GM21786 (cell line): ENCODE results near the gene MAP3K4.

Source experiments
- ATAC-seq: cut with Tn5 transposase; IDR thresholded peaks from one replicate; pipeline ENCODE4 v1.9.1; 2021; ENCODE audit not compliant: unreplicated experiment

The MAP3K4 gene

GRCh38 chr6:160991406-160992060 lies at the start of gene MAP3K4:
Gene MAP3K4, plus strand, starts transcription at chr6:160991769. Its CDS starts 163 bp downstream, at chr6:160991932.
- ATAC-seq, result peak; percentile 66

GRCh38 chr6:160943997-160944396 lies 47.6 kb upstream of the MAP3K4 start:
- no peak for ATAC-seq

GRCh38 chr6:160945516-160946177 lies 45.9 kb upstream of the MAP3K4 start:
- ATAC-seq, result no peak

DNA sequence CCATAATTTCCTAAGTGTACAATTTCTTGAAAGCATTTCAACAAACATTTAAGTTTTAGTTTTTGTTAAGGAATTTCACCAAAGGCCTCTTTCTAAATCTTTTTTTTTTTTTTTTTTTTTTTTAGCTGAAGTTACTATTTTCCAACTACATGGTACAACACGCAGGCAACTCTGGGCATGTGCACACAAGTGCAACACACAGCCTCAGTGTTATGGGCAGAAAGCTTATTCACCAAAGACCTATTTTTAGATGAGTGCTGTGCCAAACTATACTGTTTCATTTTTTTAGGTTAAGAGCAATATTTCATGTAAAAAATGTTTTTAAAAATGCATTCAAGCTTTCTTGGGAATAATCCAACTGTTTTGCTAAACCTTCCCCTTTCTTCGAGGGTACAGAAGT lies 42.0 kb upstream of the MAP3K4 start:
- ATAC-seq, result no peak

DNA sequence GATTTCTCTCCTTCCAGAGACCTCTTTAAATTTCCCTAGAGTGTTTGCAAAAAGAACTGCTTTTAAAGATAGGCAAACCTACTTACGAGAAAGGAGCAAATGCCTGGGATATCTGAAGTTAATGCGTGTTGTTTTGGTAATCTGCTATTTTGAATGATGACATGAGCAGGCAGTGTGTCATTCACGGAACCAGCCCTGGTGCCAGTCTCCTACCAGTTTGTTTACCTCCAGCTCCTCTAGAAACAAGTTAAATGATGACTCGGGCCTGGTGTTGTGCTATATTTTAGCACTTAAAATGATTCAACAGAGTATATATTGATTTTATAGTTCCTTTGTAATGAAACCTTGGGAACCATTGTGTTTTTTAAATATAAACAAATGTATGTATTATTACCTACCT lies 41.1 kb upstream of the MAP3K4 start:
- no peak for ATAC-seq

- ATAC-seq, result no peak
Measured at GRCh38 chr6:160951187-160952030, 40.2 kb upstream of the MAP3K4 start.

DNA sequence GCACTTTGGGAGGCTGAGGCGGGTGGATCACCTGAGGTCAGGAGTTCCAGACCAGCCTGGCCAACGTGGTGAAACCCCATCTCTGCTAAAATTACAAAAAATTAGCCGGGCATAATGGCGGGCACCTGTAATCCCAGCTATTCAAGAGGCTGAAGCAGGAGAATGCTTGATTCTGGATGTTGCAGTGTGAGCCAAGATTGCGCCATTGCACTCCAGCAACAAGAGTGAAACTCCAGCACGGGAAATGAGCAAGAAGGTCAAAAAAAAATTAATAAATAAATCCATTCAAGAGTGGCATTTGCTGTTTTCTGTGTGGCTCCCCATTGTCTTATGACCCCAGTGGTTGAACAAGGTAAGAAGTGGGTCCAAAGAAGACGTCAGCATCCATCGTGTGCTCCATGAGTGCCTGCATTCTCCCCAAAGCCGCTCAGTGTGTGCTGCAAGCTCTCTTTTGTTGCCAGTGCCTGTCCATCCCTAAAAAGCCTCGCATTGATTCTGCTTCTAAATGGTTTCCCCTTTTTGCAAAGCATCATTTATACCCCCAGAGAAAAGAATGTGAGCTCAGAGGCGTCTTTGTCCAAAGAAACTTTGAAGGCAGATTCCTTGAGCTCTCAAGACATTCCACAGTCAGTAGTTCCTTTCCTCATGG lies 38.8 kb upstream of the MAP3K4 start:
- no peak for ATAC-seq

DNA sequence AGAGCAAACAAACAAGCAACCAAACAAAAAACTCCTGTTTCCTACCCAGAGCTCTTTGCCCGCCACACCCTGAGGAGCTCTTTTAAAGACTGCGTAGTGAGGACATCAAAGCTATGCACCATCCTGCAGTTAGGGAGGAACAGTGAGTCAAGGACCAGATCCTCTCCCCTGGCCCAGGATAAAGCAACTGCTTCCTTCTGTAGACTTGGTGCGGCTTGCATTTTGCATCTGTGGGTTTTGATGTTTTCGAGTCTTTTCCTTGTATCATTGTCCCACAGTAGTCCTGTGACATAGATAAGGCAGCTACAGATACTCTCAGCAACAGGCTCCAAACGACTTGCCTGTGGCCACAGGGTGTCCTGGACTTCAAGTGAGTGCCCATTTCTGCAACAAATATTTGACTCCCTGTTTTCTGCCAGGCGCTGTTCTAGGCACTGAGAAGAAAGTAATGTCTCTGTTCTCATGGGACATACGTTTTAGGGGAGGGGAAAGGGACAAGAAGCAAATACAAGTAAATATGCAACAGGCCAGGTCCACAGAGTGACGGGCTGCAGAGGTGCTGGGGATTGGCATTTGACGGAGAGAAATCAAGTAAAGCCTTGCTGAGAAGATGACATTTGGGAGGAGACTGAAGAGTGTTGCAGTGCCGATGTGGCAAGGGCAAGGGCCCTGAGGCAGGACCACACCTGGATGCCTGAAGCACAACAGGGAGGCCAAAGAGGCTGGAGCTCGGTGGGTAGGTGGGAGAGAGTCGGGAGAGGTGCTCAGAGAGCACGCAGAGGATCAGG lies 35.9 kb upstream of the MAP3K4 start:
- ATAC-seq, result no peak

GRCh38 chr6:160956300-160957035 lies 35.1 kb upstream of the MAP3K4 start:
- no peak for ATAC-seq

DNA sequence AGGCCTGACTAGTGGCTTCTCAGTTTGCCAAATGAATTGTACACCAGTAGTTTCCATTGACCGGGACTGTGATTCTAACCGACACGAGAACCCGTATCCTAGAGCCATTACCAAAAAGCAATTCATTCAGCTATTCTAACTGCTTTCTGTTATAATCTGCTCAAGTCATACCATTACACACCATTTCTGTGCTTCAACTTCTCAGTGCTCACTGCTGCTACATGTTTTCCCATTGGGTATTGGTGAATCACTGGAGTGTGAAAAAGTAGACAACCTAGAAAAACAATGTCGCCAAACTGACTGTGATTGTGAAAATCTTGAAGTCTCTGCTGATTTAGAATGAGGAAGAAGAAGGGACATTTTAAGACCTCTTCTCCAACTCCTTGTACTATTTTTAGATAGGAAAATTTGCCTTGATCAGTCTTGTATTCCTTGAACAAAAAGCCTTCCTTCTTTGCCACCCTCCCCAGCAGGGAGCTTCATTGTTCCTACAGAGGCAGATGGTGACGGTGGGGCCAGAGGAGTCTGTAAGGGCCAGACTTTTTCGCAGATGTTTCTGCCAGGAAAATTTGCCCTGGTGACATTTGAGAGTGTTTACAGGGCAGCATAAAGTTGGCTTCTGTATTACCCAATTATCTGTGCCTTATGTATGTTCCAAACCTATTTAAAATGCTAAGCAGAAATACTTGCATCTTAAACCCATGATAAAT lies 31.7 kb upstream of the MAP3K4 start:
- ATAC-seq, result no peak

- no peak for ATAC-seq
Measured at GRCh38 chr6:160960839-160961238, 30.7 kb upstream of the MAP3K4 start.

DNA sequence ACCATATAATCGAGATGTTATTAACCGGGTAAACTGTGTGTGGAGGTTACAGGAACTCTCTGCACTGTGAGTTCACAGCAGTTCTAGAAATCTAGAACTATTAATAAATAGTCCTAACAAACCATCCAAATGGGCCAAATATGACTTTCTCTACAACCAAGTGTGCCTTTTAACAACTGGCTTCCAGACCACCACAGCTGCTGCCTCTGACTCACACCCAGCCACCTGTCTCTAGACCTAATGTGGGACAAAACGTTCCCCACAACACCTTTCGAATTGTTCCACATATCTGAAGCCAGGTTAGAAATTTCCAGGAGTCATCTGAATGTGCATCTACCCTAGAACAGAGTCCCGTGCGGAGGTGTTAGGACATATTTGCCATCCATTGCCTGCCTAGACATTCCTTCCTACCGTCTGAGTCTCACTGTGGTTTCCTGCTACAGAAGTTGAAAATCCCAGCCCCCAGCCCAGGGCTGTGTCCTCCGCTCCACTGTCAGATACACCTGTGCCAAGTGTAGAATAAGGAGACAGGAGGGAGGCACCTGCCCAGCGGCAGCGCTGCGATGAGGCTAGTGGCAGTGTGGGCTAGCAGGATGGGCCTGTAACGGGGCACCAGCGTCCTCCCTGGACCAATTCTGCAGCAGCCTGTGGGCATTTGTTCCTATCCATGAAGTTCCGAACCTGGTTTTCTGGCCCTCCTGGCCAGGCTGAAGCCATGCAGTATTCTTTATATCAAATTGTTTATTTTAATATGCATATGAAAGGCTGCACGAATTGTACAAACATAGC lies 28.5 kb upstream of the MAP3K4 start:
- no peak for ATAC-seq

DNA sequence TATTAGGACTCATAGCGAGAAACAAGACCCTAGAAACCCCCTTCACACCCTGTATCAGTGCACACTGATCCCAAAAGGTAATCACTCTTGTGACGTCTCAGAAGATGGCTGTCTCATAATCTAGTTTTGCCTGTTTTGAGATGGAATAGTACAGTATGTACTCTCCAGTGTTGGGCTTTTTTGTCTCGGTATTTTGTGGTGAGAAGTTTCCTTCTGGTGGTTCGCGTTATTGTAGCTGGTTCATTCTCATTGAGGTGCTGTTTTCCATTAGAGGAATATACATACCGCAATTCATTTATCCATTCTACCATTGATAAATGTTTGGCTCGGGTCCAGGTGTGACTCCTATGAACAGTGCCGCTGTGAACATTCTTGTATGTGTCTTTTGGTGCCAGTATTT lies 27.9 kb upstream of the MAP3K4 start:
- ATAC-seq, result no peak

- ATAC-seq, result no peak
Measured at GRCh38 chr6:160965893-160966292, 25.7 kb upstream of the MAP3K4 start.

DNA sequence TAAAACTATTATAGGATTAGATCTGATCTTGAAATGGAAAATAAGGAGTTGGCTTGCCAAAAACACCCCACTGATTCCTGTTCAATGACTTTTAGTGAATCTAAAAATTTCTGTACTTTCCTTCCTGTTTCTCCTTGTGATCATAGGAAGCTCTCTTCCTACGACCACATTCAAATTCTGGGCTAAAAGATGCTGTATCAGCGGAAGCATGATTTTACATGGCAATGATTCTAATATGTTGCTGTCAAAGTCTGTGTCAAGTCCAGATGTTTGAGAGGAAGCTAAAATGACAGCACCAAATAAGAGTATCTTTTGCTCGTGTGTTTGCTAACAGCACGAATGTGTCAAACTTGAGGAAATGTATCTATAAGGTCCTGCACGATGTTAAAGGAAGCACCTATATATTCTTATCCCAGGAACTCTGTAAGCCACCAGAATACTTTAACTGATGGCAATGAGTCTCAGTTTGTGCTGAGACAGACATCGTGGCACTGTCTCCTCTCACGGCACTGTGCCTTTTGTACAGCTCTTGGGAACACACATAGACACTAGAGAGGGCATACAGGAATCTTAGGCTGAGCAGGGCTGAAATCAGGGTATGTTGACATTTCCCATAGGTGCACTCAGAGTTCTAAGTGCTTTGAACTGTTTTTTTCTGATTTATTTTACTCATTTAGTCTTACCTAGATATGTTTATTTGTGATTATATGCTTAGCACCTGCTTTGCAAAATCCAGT lies 24.9 kb upstream of the MAP3K4 start:
- no peak for ATAC-seq

GRCh38 chr6:160967351-160967750 lies 24.2 kb upstream of the MAP3K4 start:
- ATAC-seq, result no peak

DNA sequence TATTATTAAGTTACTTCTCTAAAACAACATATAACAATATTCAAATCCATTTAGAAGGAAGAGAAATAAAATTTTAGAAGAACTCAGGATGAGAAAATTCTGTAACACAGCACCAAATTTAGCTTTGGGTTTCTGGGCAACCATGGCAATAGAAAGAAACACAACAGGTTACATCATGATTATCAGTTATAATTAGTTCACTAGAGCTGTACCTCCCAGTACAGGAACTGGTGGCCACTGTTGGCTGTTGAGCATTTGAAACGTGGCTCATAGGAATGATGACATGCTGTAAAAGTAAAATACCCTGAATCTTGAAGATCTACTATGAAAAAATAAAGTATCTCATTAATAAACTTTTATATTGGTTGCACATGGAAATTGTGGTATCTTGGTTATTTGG lies 23.7 kb upstream of the MAP3K4 start:
- ATAC-seq, result no peak

GRCh38 chr6:160971171-160971570 lies 20.4 kb upstream of the MAP3K4 start:
- ATAC-seq, result no peak
